Adipose tissue (tissue), 3 donors: ENCODE measurements around the gene R3HDM1. TPM values are rescaled to one million over a fixed set of nuclear protein-coding genes. Genes with fewer than 3 reads are reported as not detected.
"Not testable (repeated sequence)": the region's sequence is repeated elsewhere in the genome, so short reads cannot be mapped to it uniquely, and the experiment has no call there.

Source experiments
- H3K27ac ChIP-seq: one replicate; pipeline ENCODE4 v1.5.1; 2013; ENCODE audit warnings: low read depth, low read length
- WGBS, 3 donors: extraction: QIAGEN DNeasy Blood & Tissue Kit; methylation state at CpG; one replicate each; pipeline ENCODE4 v1.1.7; 2013; 5-methylcytosine and 5-hydroxymethylcytosine counted together
- polyA plus RNA-seq, 3 donors: library from polyadenylated mRNA; stranded (reverse); fragments of 200-250 nt; gene quantifications; one replicate each; pipeline ENCODE4 v1.2.3, GENCODE V29; 2013
- donor health status: healthy with polysubstance abuse.
- donor health status: Bipolar disorder and iron deficiency.
- donor health status: healthy.

The R3HDM1 gene
- polyA plus RNA-seq: 10 to 100 TPM in 2 of 3 donors, 1 to 10 TPM in 1; 5.2 to 12.5 (median 10.3) TPM

GRCh38 chr2:135531231-135532197, at the start of gene R3HDM1:
TSS of gene R3HDM1 (plus strand) at chr2:135531484. CDS start at chr2:135604846, 73,362 bp downstream.
- WGBS, 3 donors: 0 to 1% (median 0%) methylated on average over 54 to 73 of the region's 75 CpGs
- peak within 1 kb of the TSS; percentile 75 for H3K27ac ChIP-seq

- H3K27ac ChIP-seq: no peak overlapping the region
- WGBS, 3 donors: 97 to 99% (median 98%) methylated on average over 4 of the region's 4 CpGs
Measured at GRCh38 chr2:135485441-135485840, 45.8 kb upstream of the R3HDM1 start.

GRCh38 chr2:135490376-135490775, 40.9 kb upstream of the R3HDM1 start:
- WGBS, 3 donors: 89 to 93% (median 89%) methylated on average over 1 of the region's 1 CpG

GRCh38 chr2:135494503-135494902, 36.8 kb upstream of the R3HDM1 start:
- H3K27ac ChIP-seq: no peak overlapping the region
- 86 to 97% (median 88%) methylated on average over 1 of the region's 1 CpG for WGBS, 3 donors

More at GRCh38 chr2:135490376-135490775, 40.9 kb upstream of the R3HDM1 start:
- H3K27ac ChIP-seq: no peak overlapping the region

GRCh38 chr2:135494917-135495316, 36.4 kb upstream of the R3HDM1 start:
- 93 to 98% (median 98%) methylated on average over 2 of the region's 2 CpGs for WGBS, 3 donors
- no peak overlapping the region for H3K27ac ChIP-seq

- 94 to 99% (median 96%) methylated on average over 7 of the region's 7 CpGs for WGBS, 3 donors
- H3K27ac ChIP-seq: not testable (repeated sequence)
Measured at GRCh38 chr2:135498588-135498987, 32.7 kb upstream of the R3HDM1 start.

- no peak overlapping the region for H3K27ac ChIP-seq
- WGBS, 3 donors: 81 to 95% (median 93%) methylated on average over 1 of the region's 1 CpG
Measured at GRCh38 chr2:135504811-135505210, 26.5 kb upstream of the R3HDM1 start.

GRCh38 chr2:135510577-135510976, 20.7 kb upstream of the R3HDM1 start:
- 95 to 99% (median 97%) methylated on average over 5 of the region's 5 CpGs for WGBS, 3 donors
- no peak overlapping the region for H3K27ac ChIP-seq

GRCh38 chr2:135512099-135512498, 19.2 kb upstream of the R3HDM1 start:
- 97 to 98% (median 98%) methylated on average over 2 of the region's 2 CpGs for WGBS, 3 donors
- H3K27ac ChIP-seq: no peak overlapping the region

GRCh38 chr2:135525786-135526185, 5.5 kb upstream of the R3HDM1 start:
- no peak overlapping the region for H3K27ac ChIP-seq
- WGBS, 3 donors: 95 to 100% (median 100%) methylated on average over 1 of the region's 1 CpG

GRCh38 chr2:135528006-135528405, 3.3 kb upstream of the R3HDM1 start:
- WGBS, 3 donors: 82 to 95% (median 86%) methylated on average over 3 of the region's 3 CpGs
- H3K27ac ChIP-seq: no peak overlapping the region

- WGBS, 3 donors: 0 to 1% (median 0%) methylated on average over 46 of the region's 46 CpGs
- peak within 1 kb of the TSS; percentile 75 for H3K27ac ChIP-seq
Measured at GRCh38 chr2:135530313-135531230, 712 bp upstream of the R3HDM1 start, which contains the start of gene ZRANB3. TSS of gene ZRANB3 (minus strand) at chr2:135531218.

GRCh38 chr2:135532581-135532980, 1.3 kb downstream of the R3HDM1 start:
- no peak overlapping the region for H3K27ac ChIP-seq

GRCh38 chr2:135533545-135533944, 2.3 kb downstream of the R3HDM1 start:
- WGBS, 3 donors: 97 to 98% (median 98%) methylated on average over 15 of the region's 15 CpGs

More at GRCh38 chr2:135532581-135532980, 1.3 kb downstream of the R3HDM1 start:
- WGBS, 3 donors: 51 to 53% (median 52%) methylated on average over 3 of the region's 3 CpGs

GRCh38 chr2:135546436-135546835, 15.2 kb downstream of the R3HDM1 start:
- whole genome bisulfite sequencing, 3 donors: 89 to 96% (median 92%) methylated on average over 3 of the region's 3 CpGs
- no peak overlapping the region for H3K27ac ChIP-seq

More at GRCh38 chr2:135533545-135533944, 2.3 kb downstream of the R3HDM1 start:
- not testable (repeated sequence) for H3K27ac ChIP-seq

- no peak overlapping the region for H3K27ac ChIP-seq
- WGBS, 3 donors: 96 to 97% (median 96%) methylated on average over 3 of the region's 3 CpGs
Measured at GRCh38 chr2:135547311-135547710, 16.0 kb downstream of the R3HDM1 start.

GRCh38 chr2:135551356-135551755, 20.1 kb downstream of the R3HDM1 start:
- WGBS, 3 donors: 90 to 92% (median 91%) methylated on average over 5 of the region's 5 CpGs
- H3K27ac ChIP-seq: no peak overlapping the region

GRCh38 chr2:135552887-135553286, 21.6 kb downstream of the R3HDM1 start:
- no peak overlapping the region for H3K27ac ChIP-seq
- WGBS, 3 donors: 83 to 96% (median 96%) methylated on average over 4 of the region's 4 CpGs
